Measurements from ENCODE around the gene DIS3L2. TPM values are rescaled to one million over a fixed set of nuclear protein-coding genes. Genes with fewer than 3 reads are reported as not detected.

Gene DIS3L2
- total and polyA plus RNA-seq, 2 of the 4 experiments (the other 2 are of a cell fraction): 14.7 to 19.2 TPM

DNA sequence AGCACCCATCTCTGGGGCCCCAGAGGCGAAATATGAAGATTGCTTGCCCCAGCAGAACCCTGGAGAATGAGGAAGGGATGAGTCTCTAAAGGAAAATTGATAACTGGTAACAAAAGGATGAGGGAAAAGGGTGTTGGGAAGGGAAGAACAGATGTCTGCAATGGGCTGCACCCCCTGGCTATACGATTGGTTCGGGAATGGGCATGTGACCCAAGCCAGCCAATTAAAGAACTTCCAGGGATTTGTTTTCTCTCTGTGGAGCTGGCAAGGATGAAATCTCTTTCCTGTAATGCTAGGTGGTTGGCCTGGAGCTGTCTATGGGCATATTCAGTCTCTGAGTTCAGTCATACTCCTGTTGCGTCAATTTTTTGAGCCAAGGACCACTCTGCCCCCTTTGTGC is 22.5 kb upstream of the DIS3L2 start:
- Histone ChIP-seq H3K18ac (ENCODE audit: low read depth, low read length) (no peak overlapping the region), H2BK15ac (ENCODE audit: low read depth, low read length) (no peak overlapping the region), H4K8ac (ENCODE audit: low read depth in 2 of 2, low read length in 2 of 2) (no peak overlapping the region), H3K4me2 (ENCODE audit: low read depth, low read length) (no peak overlapping the region), H2AFZ (replicated peaks; ENCODE audit: low read length, poor library complexity) (peak overlapping the region; percentile 33), H3K9ac (ENCODE audit: low read depth, low read length) (no peak overlapping the region), H2BK120ac (ENCODE audit: low read depth, low read length) (no peak overlapping the region), H3K9me1 (ENCODE audit: insufficient read depth, low read length) (no peaks in the 10 kb centered on the region; the same call in 1 of the 2 replicates), H2AK9ac (replicated peaks; ENCODE audit: low read depth, low read length, poor library complexity) (no peak overlapping the region), H3K4me3 (ENCODE audit: insufficient read depth, low read depth, low read length) (no peak overlapping the region), H3K27me3 (ENCODE audit: control insufficient read depth, insufficient read depth, low read length) (peaks cover 29% of the 10 kb centered on the region), H4K5ac (ENCODE audit: low read depth, low read length) (no peak overlapping the region), H3K79me1 (ENCODE audit: low read depth in 1 of 2, low read length in 2 of 2) (no peaks in the 10 kb centered on the region), H2BK5ac (ENCODE audit: low read depth, low read length, poor library complexity, severe bottlenecking) (no peak overlapping the region), H3K56ac (ENCODE audit: extremely low read depth, insufficient read depth, low read length) (no peak overlapping the region), H3K4me1 (ENCODE audit: control insufficient read depth, insufficient read depth, low read length) (no peaks in the 10 kb centered on the region), H4K20me1 (ENCODE audit: insufficient read depth, low read length) (no peaks in the 10 kb centered on the region), H2BK20ac (ENCODE audit: low read depth, low read length) (no peak overlapping the region), H3K36me3 (ENCODE audit: control insufficient read depth, insufficient read depth, low read length) (no peaks in the 10 kb centered on the region), H2AK5ac (ENCODE audit: low read depth, low read length) (no peak overlapping the region), H3K9me3 (ENCODE audit: control insufficient read depth, insufficient read depth, low read length) (no peaks in the 10 kb centered on the region), H3K23ac (ENCODE audit: low read depth, low read length) (no peak overlapping the region), H3K4ac (ENCODE audit: low read depth, low read length) (no peak overlapping the region), H3K27ac (ENCODE audit: insufficient read depth, low read length) (no peak overlapping the region), H3K14ac (replicated peaks; ENCODE audit: low read depth, low read length) (no peak overlapping the region), H4K91ac (ENCODE audit: insufficient read depth, low read depth, low read length) (no peak overlapping the region)
- dilution Hi-C loops (cut with HindIII; ENCODE audit: low sequenced_read_pairs, unreplicated experiment) (no loop called here), intact Hi-C loops (cut with micrococcal nuclease) (no loop called here), in situ Hi-C loops (cut with MboI; ENCODE audit: low sequenced_read_pairs) (no loop called here)
- no TSS peak for BruUV-seq (replicated peaks)
- no peak for DNase-seq
- CTCF ChIA-PET: no interaction called here
- no peak for ATAC-seq (ENCODE audit: low read depth)
- TF ChIP-seq BHLHE40 (IDR thresholded peaks at IDR 0.05; ENCODE audit: low read depth, low read length): no peak
- TF ChIP-seq, protein P1, sequence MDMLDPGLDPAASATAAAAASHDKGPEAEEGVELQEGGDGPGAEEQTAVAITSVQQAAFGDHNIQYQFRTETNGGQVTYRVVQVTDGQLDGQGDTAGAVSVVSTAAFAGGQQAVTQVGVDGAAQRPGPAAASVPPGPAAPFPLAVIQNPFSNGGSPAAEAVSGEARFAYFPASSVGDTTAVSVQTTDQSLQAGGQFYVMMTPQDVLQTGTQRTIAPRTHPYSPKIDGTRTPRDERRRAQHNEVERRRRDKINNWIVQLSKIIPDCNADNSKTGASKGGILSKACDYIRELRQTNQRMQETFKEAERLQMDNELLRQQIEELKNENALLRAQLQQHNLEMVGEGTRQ (IDR thresholded peaks at IDR 0.05; ENCODE audit: low read depth, low read length): peak; percentile 39; the same call in 1 of the 2 replicates
- POLR2A ChIA-PET (ENCODE audit: unreplicated experiment): no interaction called here
- 63% methylated on average over 1 of the region's 4 CpGs; no CpG with 5 or more reads in 1 of the 2 experiments for WGBS, 2 experiments (ENCODE audit: extremely low coverage in 2 of 2, insufficient read length in 1 of 2)
